Gastroesophageal sphincter (tissue), 4 donors: ENCODE data around the gene DALRD3. TPM values are rescaled to one million over a fixed set of nuclear protein-coding genes. Genes with fewer than 3 reads are reported as not detected.

Source experiments
- ATAC-seq: fragments of 150-250 bp; one replicate; pipeline ENCODE4 v1.9.1; 2016; ENCODE audit warnings: mild to moderate bottlenecking, moderate library complexity
- H3K27ac ChIP-seq, 4 donors: fragments of 200-600 bp; sonication (generic) in 3 of 4; 1 replicate in 3 of 4; 2 replicates in 1 of 4; pipeline ENCODE4 v1.5.1; 2016 to 2019
- H3K27me3 ChIP-seq: fragments of 200-600 bp; sonication (generic); one replicate; pipeline ENCODE4 v1.5.1; 2019
- H3K36me3 ChIP-seq, 2 donors: fragments of 200-600 bp; sonication (generic); one replicate each; pipeline ENCODE4 v1.5.1; 2019; ENCODE audit warnings: control low read depth in 1 of 2
- H3K4me1 ChIP-seq, 3 donors: fragments of 200-600 bp; sonication (generic); 1 replicate in 2 of 3; 2 replicates in 1 of 3; pipeline ENCODE4 v1.5.1; 2016 to 2019; ENCODE audit warnings: control low read depth in 2 of 3
- H3K4me3 ChIP-seq, 2 donors: fragments of 200-600 bp; sonication (generic); one replicate each; pipeline ENCODE4 v1.5.1; 2019; ENCODE audit warnings: mild to moderate bottlenecking in 1 of 2, moderate library complexity in 1 of 2
- H3K9me3 ChIP-seq, 3 donors: fragments of 200-600 bp; sonication (generic); one replicate each; pipeline ENCODE4 v1.5.1; 2017 to 2019; ENCODE audit warnings: control low read depth in 2 of 3
- CTCF ChIP-seq, 4 experiments: fragments of 200-600 bp in 2 of 4; fragments of 450-650 bp in 2 of 4; sonication (generic) in 1 of 4; IDR thresholded peaks; one replicate each; pipeline ENCODE4 v1.5.1; 2017 to 2019; ENCODE audit warnings: antibody characterized with exemption in 4 of 4, mild to moderate bottlenecking in 2 of 4, moderate library complexity in 2 of 4
- EP300 ChIP-seq: sonication (generic); formaldehyde crosslinking; IDR thresholded peaks from one replicate; pipeline ENCODE4 v1.6.1; 2017; ENCODE audit warnings: antibody characterized with exemption, mild to moderate bottlenecking
- POLR2A ChIP-seq, 2 donors: fragments of 450-650 bp; IDR thresholded peaks; one replicate each; pipeline ENCODE4 v1.6.1; 2017; ENCODE audit warnings: antibody characterized with exemption in 2 of 2, mild to moderate bottlenecking in 2 of 2, moderate library complexity in 1 of 2
- POLR2AphosphoS5 ChIP-seq: sonication (generic); formaldehyde crosslinking; IDR thresholded peaks from one replicate; pipeline ENCODE4 v1.6.1; 2017; ENCODE audit warnings: antibody characterized with exemption
- WGBS, 2 donors: methylation state at CpG; one replicate each; pipeline ENCODE4 v1.1.5; 2018; ENCODE audit warnings: low coverage in 1 of 2; 5-methylcytosine and 5-hydroxymethylcytosine counted together
- total RNA-seq, 4 donors: library from RNA; depleted of rRNA; stranded (reverse); fragments of >200 nt; gene quantifications; one replicate each; pipeline ENCODE4 v1.1.0, GENCODE V29; 2016

DALRD3 gene
- total RNA-seq, 4 donors from 2014 or later = 11.8 to 29.0 (median 24.6) TPM

- peaks cover 0 to 60% of the 10 kb centered on the region in 2 donors for H3K36me3 ChIP-seq
- no peak overlapping the region for H3K4me3 ChIP-seq
- H3K27ac ChIP-seq = no peak overlapping the region
- no peaks in the 10 kb centered on the region for H3K27me3 ChIP-seq
- ATAC-seq = no peak
- H3K9me3 ChIP-seq = no peaks in the 10 kb centered on the region
- H3K4me1 ChIP-seq = peaks cover 0 to 68% (median 15%) of the 10 kb centered on the region in 3 donors
- TF ChIP-seq EP300 (no peak), CTCF (IDR thresholded peaks at IDR 0.05) (no peak), POLR2AphosphoS5 (no peak), POLR2A (IDR thresholded peaks at IDR 0.05) (no peak)
- WGBS, 2 donors = 83 to 100% methylated on average over 2 to 6 of the region's 8 CpGs
These were observed 7.6 kb upstream of the DALRD3 start for GRCh38 chr3:49025793-49026520.

- no peak for ATAC-seq
- Histone ChIP-seq H3K9me3 (no peaks in the 10 kb centered on the region), H3K36me3 (peaks cover 0 to 52% of the 10 kb centered on the region in 2 donors), H3K4me3 (no peak overlapping the region), H3K27ac (no peak overlapping the region), H3K27me3 (no peaks in the 10 kb centered on the region), H3K4me1 (peaks cover 0 to 75% (median 20%) of the 10 kb centered on the region in 3 donors)
- TF ChIP-seq POLR2A (IDR thresholded peaks at IDR 0.05) (no peak), EP300 (no peak), POLR2AphosphoS5 (no peak), CTCF (IDR thresholded peaks at IDR 0.05) (no peak)
- no CpG with 5 or more reads among the region's 13 CpGs for WGBS, 2 donors
These were observed 6.8 kb upstream of the DALRD3 start for GRCh38 chr3:49025005-49025792.

GRCh38 chr3:49024449-49024848 lies 6.1 kb upstream of the DALRD3 start:
- H3K27me3 ChIP-seq = no peaks in the 10 kb centered on the region
- no peak for TF ChIP-seq POLR2AphosphoS5
- no peak for TF ChIP-seq CTCF (IDR thresholded peaks at IDR 0.05)
- TF ChIP-seq EP300 = no peak
- TF ChIP-seq POLR2A (IDR thresholded peaks at IDR 0.05) = no peak
- H3K36me3 ChIP-seq = peaks cover 0 to 49% of the 10 kb centered on the region in 2 donors
- H3K9me3 ChIP-seq = no peaks in the 10 kb centered on the region
- peaks cover 0 to 76% (median 24%) of the 10 kb centered on the region in 3 donors for H3K4me1 ChIP-seq
- no peak overlapping the region for H3K4me3 ChIP-seq
- no peak for ATAC-seq
- 60 to 100% methylated on average over 1 to 3 of the region's 5 CpGs for WGBS, 2 donors
- H3K27ac ChIP-seq = no peak overlapping the region

GRCh38 chr3:49023775-49024174 lies 5.4 kb upstream of the DALRD3 start:
- Histone ChIP-seq H3K27ac (no peak overlapping the region), H3K36me3 (peaks cover 0 to 49% of the 10 kb centered on the region in 2 donors), H3K9me3 (no peaks in the 10 kb centered on the region), H3K4me3 (no peak overlapping the region), H3K4me1 (peaks cover 0 to 78% (median 29%) of the 10 kb centered on the region in 3 donors), H3K27me3 (no peaks in the 10 kb centered on the region)
- no peak for ATAC-seq
- WGBS, 2 donors = 63% methylated on average over 2 of the region's 4 CpGs; no CpG with 5 or more reads in 1 of the 2 donors
- no peak for TF ChIP-seq POLR2A (IDR thresholded peaks at IDR 0.05)
- TF ChIP-seq EP300 = no peak
- no peak for TF ChIP-seq CTCF (IDR thresholded peaks at IDR 0.05)
- TF ChIP-seq POLR2AphosphoS5 = no peak
